Stomach (tissue), 9 donors: ENCODE measurements around the gene GPT2. TPM values are rescaled to one million over a fixed set of nuclear protein-coding genes. Genes with fewer than 3 reads are reported as not detected.

Experiments used
- DNase-seq, 2 donors: peaks; one replicate each; pipeline versions ENCODE4 v3.0.0 to v3.0.0-alpha.2; 2013 to 2019
- H3K27ac ChIP-seq, 5 donors: fragments of 200-600 bp in 4 of 5; sonication (generic) in 4 of 5; one replicate each; pipeline ENCODE4 v1.5.1; 2013 to 2019; ENCODE audit warnings: mild to moderate bottlenecking in 1 of 5, moderate library complexity in 1 of 5
- H3K27me3 ChIP-seq, 3 donors: fragments of 200-600 bp; sonication (generic); one replicate each; pipeline ENCODE4 v1.5.1; 2017 to 2019; ENCODE audit warnings: mixed run types in 1 of 3
- H3K36me3 ChIP-seq, 4 donors: fragments of 200-600 bp; sonication (generic); 1 replicate in 3 of 4; 2 replicates in 1 of 4; pipeline ENCODE4 v1.5.1; 2016 to 2019
- H3K4me1 ChIP-seq, 4 donors: fragments of 200-600 bp; sonication (generic); one replicate each; pipeline ENCODE4 v1.5.1; 2016 to 2019
- H3K4me3 ChIP-seq, 4 donors: fragments of 200-600 bp; sonication (generic) in 3 of 4; one replicate each; pipeline ENCODE4 v1.5.1; 2016 to 2019; ENCODE audit warnings: mild to moderate bottlenecking in 1 of 4
- H3K9me3 ChIP-seq, 4 donors: fragments of 200-600 bp; sonication (generic); one replicate each; pipeline ENCODE4 v1.5.1; 2016 to 2019
- EP300 ChIP-seq: sonication (generic); formaldehyde crosslinking; IDR thresholded peaks from one replicate; pipeline ENCODE4 v1.6.1; 2017; ENCODE audit warnings: antibody characterized with exemption
- POLR2A ChIP-seq, 4 donors: fragments of 450-650 bp; IDR thresholded peaks; one replicate each; pipeline ENCODE4 v1.6.1; 2016; ENCODE audit warnings: antibody characterized with exemption in 4 of 4, control low read depth in 2 of 4, mild to moderate bottlenecking in 1 of 4, moderate library complexity in 1 of 4
- POLR2AphosphoS5 ChIP-seq, 3 donors: sonication (generic); formaldehyde crosslinking; IDR thresholded peaks; one replicate each; pipeline ENCODE4 v1.6.1; 2016; ENCODE audit warnings: antibody characterized with exemption in 3 of 3
- WGBS, 5 donors: extraction: QIAGEN DNeasy Blood & Tissue Kit in 3 of 5; methylation state at CpG; one replicate each; pipeline versions ENCODE4 v1.1.5 to v1.1.7; 2013 to 2018; 5-methylcytosine and 5-hydroxymethylcytosine counted together
- intact Hi-C: fragments of 100-400 bp; cut with DNase I; formaldehyde crosslinking; loops from one replicate; pipeline ENCODE4 v1.15.1; 2023; ENCODE audit warnings: low total_unique reads
- polyA plus RNA-seq, 3 donors: library from polyadenylated mRNA; stranded (reverse); fragments of 200-250 nt; gene quantifications; one replicate each; pipeline ENCODE4 v1.2.3, GENCODE V29; 2013
- total RNA-seq, 5 donors: library from RNA; depleted of rRNA; stranded (reverse); fragments of >200 nt; gene quantifications; one replicate each; pipeline versions ENCODE4 v1.1.0 to v1.2.3, GENCODE V29; 2014 to 2016
- TF ChIP-seq, protein P1 (sequence below), 7 experiments: fragments of 450-650 bp in 4 of 7; fragments of 200-600 bp in 3 of 7; sonication (generic) in 3 of 7; IDR thresholded peaks; one replicate each; pipeline ENCODE4 v1.5.1; 2016 to 2019; ENCODE audit warnings: antibody characterized with exemption in 7 of 7, control low read depth in 2 of 7, mild to moderate bottlenecking in 1 of 7
- donor health status: healthy with polysubstance abuse.
- donor health status: Bipolar disorder and iron deficiency.
- donor health status: healthy.

The GPT2 gene
- total and polyA plus RNA-seq, 8 donors: 29.2 to 167 (median 60.9) TPM

DNA sequence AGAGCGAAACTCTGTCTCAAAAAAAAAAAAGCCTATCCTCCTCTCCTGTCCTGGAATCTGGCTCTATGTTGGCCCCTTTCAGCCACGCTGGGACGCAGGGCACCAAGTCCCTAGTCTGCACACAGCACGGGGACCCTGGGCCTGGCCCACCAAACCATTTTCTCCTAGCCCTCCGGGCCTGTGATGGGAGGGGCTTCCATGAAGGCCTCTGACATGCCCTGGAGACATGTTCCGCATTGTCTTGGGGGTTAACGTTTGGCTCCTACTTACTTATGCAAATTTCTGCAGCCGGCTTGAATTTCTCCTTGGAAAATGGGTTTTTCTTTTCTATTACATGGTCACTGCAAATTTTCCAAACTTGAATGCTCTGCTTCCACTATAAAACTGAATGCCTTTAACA, 12.6 kb upstream of the GPT2 start:
- Histone ChIP-seq H3K4me1 (peaks cover 0 to 14% (median 6%) of the 10 kb centered on the region in 4 donors), H3K4me3 (no peak overlapping the region), H3K36me3 (no peaks in the 10 kb centered on the region), H3K27ac (no peak overlapping the region), H3K27me3 (no peaks in the 10 kb centered on the region), H3K9me3 (no peaks in the 10 kb centered on the region)
- DNase-seq: no peak
- WGBS, 5 donors: 82 to 87% (median 84%) methylated on average over 8 of the region's 8 CpGs
- intact Hi-C loops: no loop called here
- TF ChIP-seq EP300 (no peak), POLR2AphosphoS5 (IDR thresholded peaks at IDR 0.05) (no peak), POLR2A (IDR thresholded peaks at IDR 0.05) (no peak)
- TF ChIP-seq, protein P1, sequence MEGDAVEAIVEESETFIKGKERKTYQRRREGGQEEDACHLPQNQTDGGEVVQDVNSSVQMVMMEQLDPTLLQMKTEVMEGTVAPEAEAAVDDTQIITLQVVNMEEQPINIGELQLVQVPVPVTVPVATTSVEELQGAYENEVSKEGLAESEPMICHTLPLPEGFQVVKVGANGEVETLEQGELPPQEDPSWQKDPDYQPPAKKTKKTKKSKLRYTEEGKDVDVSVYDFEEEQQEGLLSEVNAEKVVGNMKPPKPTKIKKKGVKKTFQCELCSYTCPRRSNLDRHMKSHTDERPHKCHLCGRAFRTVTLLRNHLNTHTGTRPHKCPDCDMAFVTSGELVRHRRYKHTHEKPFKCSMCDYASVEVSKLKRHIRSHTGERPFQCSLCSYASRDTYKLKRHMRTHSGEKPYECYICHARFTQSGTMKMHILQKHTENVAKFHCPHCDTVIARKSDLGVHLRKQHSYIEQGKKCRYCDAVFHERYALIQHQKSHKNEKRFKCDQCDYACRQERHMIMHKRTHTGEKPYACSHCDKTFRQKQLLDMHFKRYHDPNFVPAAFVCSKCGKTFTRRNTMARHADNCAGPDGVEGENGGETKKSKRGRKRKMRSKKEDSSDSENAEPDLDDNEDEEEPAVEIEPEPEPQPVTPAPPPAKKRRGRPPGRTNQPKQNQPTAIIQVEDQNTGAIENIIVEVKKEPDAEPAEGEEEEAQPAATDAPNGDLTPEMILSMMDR (IDR thresholded peaks at IDR 0.05): no peak

GRCh38 chr16:46873201-46873600, 11.0 kb upstream of the GPT2 start:
- no peaks in the 10 kb centered on the region for H3K27me3 ChIP-seq
- peaks cover 0 to 22% (median 7%) of the 10 kb centered on the region in 4 donors for H3K4me1 ChIP-seq
- no peak overlapping the region for H3K4me3 ChIP-seq
- no peak for DNase-seq
- H3K9me3 ChIP-seq: no peaks in the 10 kb centered on the region
- H3K36me3 ChIP-seq: no peaks in the 10 kb centered on the region
- 86 to 97% (median 93%) methylated on average over 3 of the region's 3 CpGs for WGBS, 5 donors
- intact Hi-C loops: no loop called here
- no peak overlapping the region for H3K27ac ChIP-seq
- TF ChIP-seq, protein P1 (IDR thresholded peaks at IDR 0.05): no peak
- TF ChIP-seq EP300 (no peak), POLR2AphosphoS5 (IDR thresholded peaks at IDR 0.05) (no peak), POLR2A (IDR thresholded peaks at IDR 0.05) (no peak)

DNA sequence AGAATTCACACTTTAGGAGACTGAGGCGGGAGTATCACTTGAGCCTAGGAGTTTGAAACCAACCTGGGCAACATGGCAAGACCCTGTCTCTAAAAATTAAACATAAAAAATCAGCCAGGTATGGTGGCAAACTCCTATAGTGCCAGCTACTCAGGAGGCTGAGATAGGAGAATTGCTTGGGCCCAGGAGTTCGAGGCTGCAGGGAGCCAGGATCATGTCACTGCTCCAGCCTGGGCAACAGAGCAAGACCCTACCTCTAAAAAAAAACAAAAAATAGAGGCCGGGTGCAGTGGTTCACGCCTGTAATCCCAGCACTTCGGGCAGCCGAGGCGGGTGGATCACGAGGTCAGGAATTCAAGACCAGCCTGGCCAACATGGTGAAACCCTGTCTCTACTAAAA, 8.9 kb upstream of the GPT2 start:
- Histone ChIP-seq H3K4me1 (peaks cover 0 to 17% (median 7%) of the 10 kb centered on the region in 4 donors), H3K27ac (peak overlapping the region; percentile 35 to 79 (median 71)), H3K36me3 (no peaks in the 10 kb centered on the region), H3K27me3 (no peaks in the 10 kb centered on the region), H3K4me3 (no peak overlapping the region), H3K9me3 (no peaks in the 10 kb centered on the region)
- TF ChIP-seq, protein P1 (IDR thresholded peaks at IDR 0.05): no peak
- TF ChIP-seq EP300: no peak
- no peak for TF ChIP-seq POLR2A (IDR thresholded peaks at IDR 0.05)
- no peak for TF ChIP-seq POLR2AphosphoS5 (IDR thresholded peaks at IDR 0.05)
- intact Hi-C loops: no loop called here
- WGBS, 5 donors: 90 to 96% (median 94%) methylated on average over 8 of the region's 8 CpGs
- DNase-seq: no peak

GRCh38 chr16:46882304-46882939, 1.7 kb upstream of the GPT2 start:
- Histone ChIP-seq H3K4me1 (peaks cover 32 to 50% (median 37%) of the 10 kb centered on the region in 4 donors), H3K27me3 (no peaks in the 10 kb centered on the region), H3K36me3 (no peaks in the 10 kb centered on the region), H3K9me3 (no peaks in the 10 kb centered on the region), H3K27ac (peak overlapping the region; percentile 82 to 96 (median 87)), H3K4me3 (no peak overlapping the region)
- 38 to 58% (median 44%) methylated on average over 8 to 9 of the region's 9 CpGs for WGBS, 5 donors
- TF ChIP-seq, protein P1 (IDR thresholded peaks at IDR 0.05): no peak
- TF ChIP-seq POLR2A (IDR thresholded peaks at IDR 0.05) (no peak), EP300 (no peak), POLR2AphosphoS5 (IDR thresholded peaks at IDR 0.05) (no peak)
- intact Hi-C loops: no loop called here
- DNase-seq: no peak
